HG03442 (cell line): ENCODE measurements around the gene C19orf38.

Source experiments
- ATAC-seq: cut with Tn5 transposase; IDR thresholded peaks from one replicate; pipeline ENCODE4 v1.9.1; 2021; ENCODE audit warnings: mild to moderate bottlenecking, moderate library complexity; ENCODE audit not compliant: unreplicated experiment

Gene C19orf38

GRCh38 chr19:10848230-10848856 is at the start of gene C19orf38:
TSS of gene C19orf38 (plus strand) at chr19:10848415. CDS start at chr19:10848509, 94 bp downstream.
- ATAC-seq: no peak

DNA sequence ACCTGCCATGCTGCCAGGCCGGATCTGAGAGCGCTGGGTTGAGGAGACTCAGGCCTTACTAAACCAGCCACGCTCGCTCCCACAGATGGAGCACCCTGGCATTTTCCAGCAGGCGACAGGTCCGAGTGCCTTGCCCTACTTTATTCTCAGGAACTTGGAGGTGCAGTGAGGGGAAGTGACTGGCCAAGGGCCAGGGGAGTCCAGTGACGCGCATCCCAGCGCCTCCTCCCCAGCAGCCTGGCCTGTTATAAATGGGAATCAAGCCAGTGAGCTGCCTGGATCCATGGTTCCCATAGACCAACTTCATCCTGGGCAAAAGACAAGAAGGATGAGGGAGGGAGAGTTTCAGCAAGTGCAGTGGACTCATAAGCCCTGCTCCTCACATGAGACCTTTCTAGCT is 47.7 kb upstream of the C19orf38 start:
- ATAC-seq: no peak

GRCh38 chr19:10802479-10802878 is 45.7 kb upstream of the C19orf38 start:
- ATAC-seq: no peak

GRCh38 chr19:10803252-10803651 is 45.0 kb upstream of the C19orf38 start:
- no peak for ATAC-seq

- no peak for ATAC-seq
Measured at GRCh38 chr19:10805065-10805757, 43.0 kb upstream of the C19orf38 start.

- no peak for ATAC-seq
Measured at GRCh38 chr19:10805758-10806247, 42.4 kb upstream of the C19orf38 start.

DNA sequence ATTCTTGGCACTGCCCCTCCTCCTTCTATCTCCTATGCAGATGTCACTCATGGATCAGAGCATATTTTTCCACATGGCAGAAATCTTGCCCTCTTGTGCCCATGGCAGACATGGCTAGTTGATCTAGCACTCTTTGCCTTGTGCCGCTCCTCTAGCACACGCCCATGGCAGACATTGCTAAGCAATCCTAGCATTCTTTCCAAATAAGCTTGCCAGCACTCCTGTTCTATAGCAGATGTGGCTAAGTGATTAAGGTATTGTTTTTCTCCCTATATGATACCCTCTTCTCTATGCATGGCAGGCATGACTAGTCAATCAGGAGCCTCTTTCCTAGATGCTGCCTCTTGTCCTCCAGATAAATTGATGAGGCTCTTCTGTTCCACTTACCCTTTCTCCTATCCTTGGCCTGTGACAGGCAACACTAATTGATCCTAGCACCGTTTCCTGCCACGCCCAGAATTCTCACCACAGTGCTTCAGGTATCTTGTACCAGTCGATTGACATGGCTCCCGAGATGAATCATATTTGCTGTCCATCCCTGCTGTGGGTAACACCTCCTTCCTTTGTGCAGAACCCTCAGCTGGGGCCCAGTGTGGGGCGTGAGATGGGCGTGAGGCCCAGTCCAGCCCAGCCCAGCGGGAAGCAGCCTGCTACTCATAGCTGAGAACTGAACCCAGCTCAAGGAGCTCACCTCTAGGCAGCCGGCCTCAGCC is 39.1 kb upstream of the C19orf38 start:
- no peak for ATAC-seq

GRCh38 chr19:10809651-10810285 is 38.4 kb upstream of the C19orf38 start:
- no peak for ATAC-seq

GRCh38 chr19:10811391-10812111 is 36.7 kb upstream of the C19orf38 start:
- no peak for ATAC-seq

GRCh38 chr19:10812196-10812595 is 36.0 kb upstream of the C19orf38 start:
- no peak for ATAC-seq

DNA sequence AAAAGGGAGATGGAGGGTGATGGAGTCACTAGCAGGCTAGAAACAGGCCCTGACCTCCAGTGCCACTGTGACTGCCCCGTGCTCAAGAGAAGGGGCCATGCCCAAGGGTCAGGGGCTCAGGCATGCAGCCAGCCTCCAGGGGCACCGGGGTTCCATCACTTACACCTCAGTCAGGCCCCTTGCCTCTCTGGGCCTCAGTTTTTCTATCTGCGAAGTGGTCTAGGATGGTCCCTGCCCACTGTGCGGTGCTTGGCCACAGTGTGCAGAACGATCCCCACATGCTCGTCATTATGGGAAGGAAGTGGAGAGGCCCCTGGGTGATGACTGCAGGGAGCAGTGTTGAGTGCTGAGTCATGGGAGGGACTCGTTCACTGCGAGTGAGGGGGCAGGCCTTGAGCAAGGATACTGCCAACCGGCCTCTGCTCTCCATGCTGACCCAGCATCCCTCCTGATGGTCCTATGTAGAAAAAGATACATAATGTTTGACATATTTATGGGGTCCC is 35.3 kb upstream of the C19orf38 start:
- ATAC-seq: no peak

DNA sequence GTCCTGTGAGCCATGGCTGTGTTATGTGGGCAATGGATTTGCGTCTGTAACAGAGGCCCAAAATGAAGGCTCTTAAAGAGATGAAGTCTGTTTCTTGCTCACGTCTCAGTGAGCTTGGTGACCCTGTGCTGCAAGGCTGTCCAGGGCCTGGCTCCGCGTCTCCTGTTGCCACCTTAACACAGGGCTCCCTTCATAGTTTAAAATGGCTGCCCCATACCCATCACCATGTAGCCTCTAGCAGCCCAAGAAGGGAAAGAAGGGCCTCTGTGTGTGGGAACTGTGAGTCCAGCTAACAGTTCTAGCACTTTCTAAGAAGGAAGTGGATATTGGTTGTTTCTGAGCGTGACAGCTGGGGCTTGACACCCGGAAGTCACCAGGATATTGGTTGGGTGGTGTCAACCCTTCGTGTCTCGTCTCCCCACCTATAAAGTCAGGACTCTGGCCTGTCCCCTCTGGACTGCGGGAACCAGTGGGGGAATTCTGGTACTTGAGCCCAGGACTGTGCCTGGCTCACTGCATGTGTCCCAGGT is 33.1 kb upstream of the C19orf38 start:
- no peak for ATAC-seq

DNA sequence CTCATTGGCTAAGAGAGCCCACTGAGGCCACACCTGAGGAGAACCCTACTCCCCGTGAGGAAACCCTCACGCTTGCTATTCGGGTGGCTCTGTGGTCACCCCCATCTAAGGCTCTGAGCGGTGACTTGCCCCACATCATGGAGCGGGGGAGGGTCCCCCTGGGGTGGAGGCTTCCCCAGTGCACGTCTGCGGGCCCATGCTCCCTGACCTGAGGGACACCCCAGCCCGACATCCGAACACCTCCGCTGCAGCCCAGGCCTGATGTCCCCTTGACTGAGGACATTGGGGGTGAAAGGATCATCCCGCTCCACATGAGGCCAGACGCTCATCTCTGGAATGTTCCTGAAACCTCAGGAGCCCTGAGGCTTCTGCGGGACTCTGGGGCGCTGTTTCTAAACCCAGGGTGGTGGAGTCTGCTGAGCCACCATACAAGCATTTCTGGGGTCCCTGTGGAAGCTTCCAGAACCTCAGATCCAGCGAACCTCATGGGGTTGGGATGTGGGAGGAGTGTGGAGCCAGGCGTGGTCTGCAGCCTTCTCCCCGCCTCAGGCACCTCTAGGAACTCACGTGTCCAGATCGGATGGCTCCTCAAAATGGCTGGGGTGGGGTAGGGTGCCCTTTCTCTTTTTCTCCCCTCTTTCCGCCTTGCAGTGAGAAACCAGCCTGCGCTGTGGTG is 32.1 kb upstream of the C19orf38 start:
- ATAC-seq: no peak

GRCh38 chr19:10816691-10817090 is 31.5 kb upstream of the C19orf38 start:
- no peak for ATAC-seq

- ATAC-seq: no peak
Measured at GRCh38 chr19:10817291-10818038, 30.8 kb upstream of the C19orf38 start.

DNA sequence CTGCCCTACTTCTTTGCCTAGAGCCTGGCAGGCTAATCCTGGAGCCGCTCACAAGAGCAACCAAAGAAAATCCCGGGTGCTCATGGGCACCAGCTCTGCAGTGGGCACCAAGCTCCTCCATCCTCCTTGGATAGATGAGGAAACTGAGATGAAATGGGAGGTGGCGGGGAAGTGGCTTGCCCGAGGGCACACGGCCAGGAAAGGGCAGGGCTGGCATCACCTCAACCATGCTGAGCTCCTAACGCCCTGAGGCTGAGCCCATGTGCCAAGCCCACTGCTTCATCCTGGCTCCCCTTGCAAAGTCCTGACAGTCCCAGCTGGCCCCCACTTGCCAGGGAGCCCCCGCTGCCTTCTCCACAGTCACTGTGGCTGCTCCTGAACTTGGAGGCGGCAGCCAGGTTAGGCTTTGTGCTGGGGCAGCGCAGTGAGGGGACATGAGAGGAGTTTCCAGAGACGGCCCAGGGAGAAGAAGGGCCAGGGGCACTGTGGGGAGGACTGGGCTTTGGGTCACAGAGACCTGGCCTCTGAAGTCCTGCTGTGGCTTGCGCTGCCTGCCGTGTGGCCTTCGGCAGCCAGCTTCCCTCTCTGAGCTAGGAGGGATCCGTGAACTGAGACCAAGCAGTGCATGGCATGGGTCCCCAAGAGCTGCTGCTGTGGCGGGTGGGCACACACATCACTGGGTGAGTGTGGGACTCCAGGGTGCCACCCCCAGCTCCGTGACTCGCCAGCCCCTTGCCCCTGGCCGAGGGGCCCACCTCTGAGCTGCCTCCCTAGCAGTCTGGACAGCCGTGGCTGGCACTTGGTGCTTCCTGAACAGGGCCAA is 29.7 kb upstream of the C19orf38 start:
- no peak for ATAC-seq

GRCh38 chr19:10819124-10820060 is 28.8 kb upstream of the C19orf38 start:
- no peak for ATAC-seq
